Mesodermal cell (in vitro differentiated cells): Measurements from ENCODE around the gene SLC35F6.

Experiments used
- H3K27ac ChIP-seq: 2 replicates; pipeline ENCODE4 v1.7.0; 2013; ENCODE audit warnings: mild to moderate bottlenecking, low read depth, low read length, moderate library complexity; ENCODE audit not compliant: severe bottlenecking
- H3K36me3 ChIP-seq: 2 replicates; pipeline ENCODE4 v1.7.1; 2013; ENCODE audit warnings: mild to moderate bottlenecking, low read length, moderate library complexity; ENCODE audit not compliant: control insufficient read depth, insufficient read depth
- H3K4me1 ChIP-seq: one replicate; pipeline ENCODE4 v1.7.1; 2013; ENCODE audit warnings: mild to moderate bottlenecking, low read length; ENCODE audit not compliant: insufficient read depth, control insufficient read depth, poor library complexity, severe bottlenecking
- H3K4me3 ChIP-seq: 2 replicates; pipeline ENCODE4 v1.7.0; 2013; ENCODE audit warnings: low read length, control low read depth, mild to moderate bottlenecking; ENCODE audit not compliant: insufficient read depth, poor library complexity, severe bottlenecking; ENCODE audit errors: extremely low read depth
- H3K9me3 ChIP-seq: 2 replicates; pipeline ENCODE4 v1.7.1; 2013; ENCODE audit warnings: mild to moderate bottlenecking, low read length, moderate library complexity; ENCODE audit not compliant: control insufficient read depth
- WGBS, 2 experiments: methylation state at CpG; one replicate each; pipeline ENCODE4 v1.1.5; 2013; ENCODE audit warnings: missing lambda C conversion rate in 2 of 2; ENCODE audit not compliant: insufficient coverage in 2 of 2; 5-methylcytosine and 5-hydroxymethylcytosine counted together

The SLC35F6 gene

GRCh38 chr2:26722911-26723310 is 41.2 kb upstream of the SLC35F6 start:
- peaks cover 12% of the 10 kb centered on the region for H3K4me1 ChIP-seq
- no peaks in the 10 kb centered on the region for H3K9me3 ChIP-seq
- H3K27ac ChIP-seq: no peak overlapping the region
- H3K36me3 ChIP-seq: no peaks in the 10 kb centered on the region
- no CpG with 5 or more reads among the region's 1 CpG for WGBS, 2 experiments
- no peak overlapping the region for H3K4me3 ChIP-seq

GRCh38 chr2:26723475-26723874 is 40.6 kb upstream of the SLC35F6 start:
- H3K4me3 ChIP-seq: no peak overlapping the region
- WGBS, 2 experiments: 92 to 94% methylated on average over 3 of the region's 3 CpGs
- H3K9me3 ChIP-seq: no peaks in the 10 kb centered on the region
- H3K4me1 ChIP-seq: peaks cover 12% of the 10 kb centered on the region
- H3K36me3 ChIP-seq: no peaks in the 10 kb centered on the region
- H3K27ac ChIP-seq: no peak overlapping the region

- no peaks in the 10 kb centered on the region for H3K36me3 ChIP-seq
- no peak overlapping the region for H3K27ac ChIP-seq
- H3K9me3 ChIP-seq: no peaks in the 10 kb centered on the region
- H3K4me1 ChIP-seq: peaks cover 12% of the 10 kb centered on the region
- no peak overlapping the region for H3K4me3 ChIP-seq
- WGBS, 2 experiments: 88 to 95% methylated on average over 11 to 14 of the region's 14 CpGs
Observed at GRCh38 chr2:26723991-26724750, 39.9 kb upstream of the SLC35F6 start.

- H3K27ac ChIP-seq: no peak overlapping the region
- H3K4me3 ChIP-seq: no peak overlapping the region
- WGBS, 2 experiments: 87 to 98% methylated on average over 6 to 13 of the region's 14 CpGs
- H3K4me1 ChIP-seq: peaks cover 12% of the 10 kb centered on the region
- H3K9me3 ChIP-seq: no peaks in the 10 kb centered on the region
- no peaks in the 10 kb centered on the region for H3K36me3 ChIP-seq
Observed at GRCh38 chr2:26724784-26725520, 39.1 kb upstream of the SLC35F6 start.

- Histone ChIP-seq H3K27ac (no peak overlapping the region), H3K4me1 (peaks cover 8% of the 10 kb centered on the region), H3K4me3 (no peak overlapping the region), H3K9me3 (no peaks in the 10 kb centered on the region), H3K36me3 (no peaks in the 10 kb centered on the region)
- 91% methylated on average over 3 to 7 of the region's 7 CpGs for WGBS, 2 experiments
Observed at GRCh38 chr2:26725521-26725820, 38.6 kb upstream of the SLC35F6 start.

DNA sequence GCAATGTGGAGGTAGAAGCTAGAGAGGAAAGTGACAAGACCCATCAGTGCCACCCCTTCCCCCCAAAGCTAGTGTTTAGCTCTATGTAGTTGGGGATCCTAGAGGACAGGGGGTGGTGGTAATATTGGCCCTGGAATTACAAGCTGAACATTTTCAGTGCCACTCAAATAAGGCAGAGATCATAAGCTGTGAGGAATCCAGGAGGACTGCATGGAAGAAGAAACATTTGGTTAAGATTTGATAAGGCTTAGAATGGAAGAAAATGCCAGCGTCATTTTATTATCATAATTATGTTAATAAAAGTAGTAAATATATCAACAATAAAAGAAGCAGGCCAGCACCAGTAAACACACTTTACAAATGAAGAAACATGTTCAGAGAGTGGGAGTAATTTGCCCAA is 37.9 kb upstream of the SLC35F6 start:
- Histone ChIP-seq H3K36me3 (no peaks in the 10 kb centered on the region), H3K4me3 (no peak overlapping the region), H3K9me3 (no peaks in the 10 kb centered on the region), H3K4me1 (peaks cover under 1% of the 10 kb centered on the region), H3K27ac (no peak overlapping the region)
- WGBS, 2 experiments: no CpG with 5 or more reads among the region's 1 CpG

- Histone ChIP-seq H3K4me1 (no peaks in the 10 kb centered on the region), H3K4me3 (no peak overlapping the region), H3K27ac (no peak overlapping the region), H3K9me3 (no peaks in the 10 kb centered on the region), H3K36me3 (no peaks in the 10 kb centered on the region)
- 93 to 94% methylated on average over 89 to 97 of the region's 101 CpGs for WGBS, 2 experiments
Observed at GRCh38 chr2:26727641-26728561, 36.2 kb upstream of the SLC35F6 start.

DNA sequence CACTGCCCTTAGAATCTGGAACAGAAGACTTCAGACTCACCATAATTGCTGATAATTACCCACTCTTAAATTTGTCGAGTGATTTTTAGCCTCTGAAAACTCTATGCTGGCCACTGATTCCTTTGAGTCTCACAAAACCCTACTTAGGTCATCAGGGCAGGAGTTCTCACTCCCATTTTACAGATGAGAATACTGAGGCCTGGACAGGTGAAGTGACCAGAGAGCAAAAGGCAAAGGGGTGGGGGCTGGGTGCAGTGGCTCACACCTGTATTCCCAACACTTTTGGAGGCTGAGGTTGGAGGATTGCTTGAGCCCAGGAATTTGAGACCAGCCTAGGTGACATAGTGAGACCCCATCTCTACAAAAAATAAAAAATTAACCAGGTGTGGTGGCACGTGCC is 34.8 kb upstream of the SLC35F6 start:
- H3K27ac ChIP-seq: no peak overlapping the region
- H3K4me1 ChIP-seq: no peaks in the 10 kb centered on the region
- WGBS, 2 experiments: 95 to 100% methylated on average over 1 to 2 of the region's 2 CpGs
- no peak overlapping the region for H3K4me3 ChIP-seq
- no peaks in the 10 kb centered on the region for H3K36me3 ChIP-seq
- H3K9me3 ChIP-seq: no peaks in the 10 kb centered on the region

DNA sequence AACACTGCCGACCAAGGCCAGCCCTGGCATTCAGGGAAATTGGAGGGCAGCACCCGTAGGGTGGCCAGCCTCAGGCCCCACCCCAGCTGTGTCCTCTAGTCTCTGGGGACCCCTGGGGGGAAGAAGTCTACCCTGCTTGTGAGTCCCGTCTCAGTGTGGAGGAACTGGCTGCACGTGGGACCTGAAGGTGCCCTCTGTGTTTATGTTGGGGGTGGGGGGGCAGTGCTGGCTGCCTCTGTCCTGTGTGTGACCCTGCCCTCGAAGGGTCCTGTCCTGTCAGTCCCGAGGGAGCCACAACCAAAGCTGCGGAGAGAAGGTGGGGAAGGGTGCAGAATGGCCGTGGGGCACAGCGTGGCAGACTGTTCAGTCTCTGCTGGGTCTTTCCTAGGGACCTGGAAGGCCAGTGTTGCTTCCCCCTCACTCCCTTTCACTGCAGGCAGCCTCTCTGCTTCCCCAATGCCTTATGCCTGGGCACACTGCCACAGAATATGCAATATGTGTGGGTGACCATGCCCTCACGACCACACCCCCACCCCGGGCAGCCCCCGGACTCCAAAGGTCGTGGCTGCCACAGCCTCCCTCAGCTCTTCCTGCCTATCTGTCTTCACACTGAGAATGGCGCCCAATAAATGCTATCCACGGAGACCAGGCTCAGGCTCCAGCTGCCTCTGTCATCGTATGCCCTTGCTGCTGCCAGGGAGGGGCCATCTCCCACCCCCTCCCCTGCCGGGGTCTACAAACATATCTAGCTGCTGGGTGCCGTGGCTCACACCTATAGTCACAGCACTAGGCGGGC is 33.3 kb upstream of the SLC35F6 start:
- H3K27ac ChIP-seq: no peak overlapping the region
- WGBS, 2 experiments: 78 to 91% methylated on average over 16 of the region's 19 CpGs
- H3K4me3 ChIP-seq: no peak overlapping the region
- H3K36me3 ChIP-seq: no peaks in the 10 kb centered on the region
- H3K9me3 ChIP-seq: no peaks in the 10 kb centered on the region
- no peaks in the 10 kb centered on the region for H3K4me1 ChIP-seq

DNA sequence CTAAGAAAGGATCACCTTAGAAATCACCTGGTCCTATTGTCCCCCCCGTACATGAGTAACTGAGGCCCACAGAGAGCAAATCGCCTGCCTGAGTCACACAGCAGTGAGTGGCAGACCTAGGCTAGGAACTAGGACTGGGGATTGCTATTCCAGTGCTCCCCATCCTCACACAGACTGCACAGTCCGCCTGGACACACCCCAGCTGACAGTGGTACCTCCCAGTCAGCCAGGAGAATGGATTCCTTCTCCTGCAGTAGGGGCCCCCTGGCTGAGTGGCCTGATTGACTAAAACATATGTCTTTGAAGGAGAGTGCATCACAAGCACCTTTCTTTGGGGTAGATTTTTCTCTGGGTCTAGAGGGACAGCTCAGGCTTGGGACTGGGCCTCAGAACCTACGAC is 32.4 kb upstream of the SLC35F6 start:
- Histone ChIP-seq H3K9me3 (no peaks in the 10 kb centered on the region), H3K27ac (no peak overlapping the region), H3K4me1 (no peaks in the 10 kb centered on the region), H3K4me3 (no peak overlapping the region), H3K36me3 (no peaks in the 10 kb centered on the region)
- 79 to 90% methylated on average over 4 of the region's 4 CpGs for WGBS, 2 experiments
